Left lung (tissue), 10 donors: ENCODE measurements around the gene UGT1A7. TPM values are rescaled to one million over a fixed set of nuclear protein-coding genes. Genes with fewer than 3 reads are reported as not detected.
A peak's percentile ranks its signal among the peaks of the same experiment; 100 is the strongest.
"Not testable (repeated sequence)": the region's sequence is repeated elsewhere in the genome, so short reads cannot be mapped to it uniquely, and the experiment has no call there.

ENCODE experiments used
- ATAC-seq: fragments of 200-7000 bp; cut with Tn5 transposase; one replicate; pipeline ENCODE4 v1.9.1; 2020; ENCODE audit warnings: moderate library complexity
- DNase-seq, 4 donors: peaks; one replicate each; pipeline ENCODE4 v3.0.0-alpha.2; 2013 to 2020
- H3K27ac ChIP-seq, 2 donors: fragments of 200-600 bp; sonication (generic) in 1 of 2; one replicate each; pipeline versions ENCODE4 v1.5.0 to v1.8.0; 2020 to 2021
- H3K27me3 ChIP-seq, 2 donors: fragments of 200-600 bp; sonication (generic) in 1 of 2; one replicate each; pipeline versions ENCODE4 v1.5.0 to v1.8.0; 2020 to 2021
- H3K36me3 ChIP-seq, 2 donors: fragments of 200-600 bp; sonication (generic) in 1 of 2; one replicate each; pipeline versions ENCODE4 v1.5.0 to v1.8.0; 2020 to 2021
- H3K4me1 ChIP-seq, 2 donors: fragments of 200-600 bp; one replicate each; pipeline ENCODE4 v1.8.0; 2021
- H3K4me3 ChIP-seq, 2 donors: fragments of 200-600 bp; sonication (generic) in 1 of 2; one replicate each; pipeline versions ENCODE4 v1.5.0 to v1.8.0; 2020 to 2021; ENCODE audit warnings: mild to moderate bottlenecking in 1 of 2
- H3K9me3 ChIP-seq, 2 donors: fragments of 200-600 bp; sonication (generic) in 1 of 2; one replicate each; pipeline versions ENCODE4 v1.5.0 to v1.8.0; 2020 to 2021
- CTCF ChIP-seq, 2 donors: fragments of 200-600 bp; sonication (generic) in 1 of 2; IDR thresholded peaks; one replicate each; pipeline versions ENCODE4 v1.5.0 to v1.8.0; 2021; ENCODE audit warnings: antibody characterized with exemption in 2 of 2
- intact Hi-C, 2 donors: fragments of 100-400 bp; cut with DNase I; formaldehyde crosslinking; loops; one replicate each; pipeline versions ENCODE4 v1.11.2 to v1.14.2; 2022
- polyA plus RNA-seq, 6 donors: library from polyadenylated mRNA; unstranded; fragments of 120-200 nt; gene quantifications; one replicate each; pipeline ENCODE4 v1.2.1, GENCODE V29; 2013; ENCODE audit not compliant: insufficient read length in 6 of 6
- total RNA-seq, 2 donors: library from RNA; stranded (reverse); fragmentation: NEBNext Ultra II Directional; extraction: Animal tissue kit (Norgen Biotek cat#: 25700); gene quantifications; one replicate each; pipeline ENCODE4 v1.2.1, GENCODE V29; 2021
- donor health status: DM: no; HTN: yes; CAD: no.
- donor health status: DM: no; HTN: no; CAD: no.

The UGT1A7 gene
- total and polyA plus RNA-seq, 8 donors, result not detected

- intact Hi-C loops, result no loop called here
These were observed 30.7 kb upstream of the UGT1A7 start for GRCh38 chr2:233650981-233651380.

GRCh38 chr2:233651430-233651829 lies 30.3 kb upstream of the UGT1A7 start:
- Histone ChIP-seq H3K27me3 (no peaks in the 10 kb centered on the region), H3K9me3 (peaks cover 0 to 7% of the 10 kb centered on the region in 2 donors), H3K4me1 (no peaks in the 10 kb centered on the region), H3K27ac (no peak overlapping the region), H3K4me3 (no peak overlapping the region), H3K36me3 (no peaks in the 10 kb centered on the region)
- DNase-seq, result no peak
- TF ChIP-seq CTCF (IDR thresholded peaks at IDR 0.05), result no peak
- no peak for ATAC-seq
- intact Hi-C loops, result no loop called here

More at GRCh38 chr2:233650981-233651380, 30.7 kb upstream of the UGT1A7 start:
- no peak for TF ChIP-seq CTCF (IDR thresholded peaks at IDR 0.05)
- Histone ChIP-seq H3K4me3 (no peak overlapping the region), H3K27ac (no peak overlapping the region), H3K27me3 (no peaks in the 10 kb centered on the region), H3K9me3 (peaks cover 0 to 11% of the 10 kb centered on the region in 2 donors), H3K36me3 (no peaks in the 10 kb centered on the region), H3K4me1 (no peaks in the 10 kb centered on the region)
- DNase-seq, result no peak
- ATAC-seq, result no peak

GRCh38 chr2:233654501-233654900 lies 27.2 kb upstream of the UGT1A7 start:
- Histone ChIP-seq H3K36me3 (no peaks in the 10 kb centered on the region), H3K27ac (no peak overlapping the region), H3K4me1 (no peaks in the 10 kb centered on the region), H3K27me3 (no peaks in the 10 kb centered on the region), H3K4me3 (no peak overlapping the region), H3K9me3 (no peaks in the 10 kb centered on the region)
- intact Hi-C loops, result no loop called here
- DNase-seq (no peak), ATAC-seq (no peak)
- no peak for TF ChIP-seq CTCF (IDR thresholded peaks at IDR 0.05)

- ATAC-seq (no peak), DNase-seq (no peak)
- TF ChIP-seq CTCF (IDR thresholded peaks at IDR 0.05), result no peak
- H3K4me1 ChIP-seq, result no peaks in the 10 kb centered on the region
- no peaks in the 10 kb centered on the region for H3K9me3 ChIP-seq
- H3K27me3 ChIP-seq, result no peaks in the 10 kb centered on the region
- H3K36me3 ChIP-seq, result no peaks in the 10 kb centered on the region
- intact Hi-C loops, result no loop called here
- H3K27ac ChIP-seq, result no peak overlapping the region
- H3K4me3 ChIP-seq, result no peak overlapping the region
These were observed 26.7 kb upstream of the UGT1A7 start for GRCh38 chr2:233655043-233655442.

GRCh38 chr2:233655943-233656342 lies 25.8 kb upstream of the UGT1A7 start:
- H3K27ac ChIP-seq, H3K4me1 ChIP-seq, DNase-seq, intact Hi-C loops, ATAC-seq, H3K27me3 ChIP-seq, H3K4me3 ChIP-seq, H3K36me3 ChIP-seq, H3K9me3 ChIP-seq: not testable (repeated sequence)

GRCh38 chr2:233656443-233656842 lies 25.3 kb upstream of the UGT1A7 start:
- H3K27ac ChIP-seq, result no peak overlapping the region
- ATAC-seq (no peak), DNase-seq (peak in 1 of 4 donors; percentile 19)
- H3K4me1 ChIP-seq, result no peaks in the 10 kb centered on the region
- no peaks in the 10 kb centered on the region for H3K27me3 ChIP-seq
- TF ChIP-seq CTCF (IDR thresholded peaks at IDR 0.05), result no peak
- H3K9me3 ChIP-seq, result no peaks in the 10 kb centered on the region
- no peak overlapping the region for H3K4me3 ChIP-seq
- H3K36me3 ChIP-seq, result no peaks in the 10 kb centered on the region
- intact Hi-C loops, result no loop called here
